IMR-90 (cell line): ENCODE measurements around the gene SRCIN1.

ENCODE experiments used
- BHLHE40 ChIP-seq: fragments of 150-350 bp; IDR thresholded peaks from 2 replicates; pipeline ENCODE4 v1.6.1; 2016; ENCODE audit warnings: mild to moderate bottlenecking, low read depth, low read length
- CTCF ChIP-seq: conservative IDR thresholded peaks from 2 replicates; pipeline ENCODE4 v1.5.1; 2012; ENCODE audit warnings: mild to moderate bottlenecking, low read depth, low read length, improper control_type of control experiment
- MAZ ChIP-seq: IDR thresholded peaks from 2 replicates; pipeline ENCODE4 v1.6.1; 2012; ENCODE audit warnings: low read depth, mild to moderate bottlenecking, low read length, improper control_type of control experiment, moderate library complexity, borderline replicate concordance
- RAD21 ChIP-seq: IDR thresholded peaks from 2 replicates; pipeline ENCODE4 v1.6.1; 2012; ENCODE audit warnings: low read length, improper control_type of control experiment
- USF2 ChIP-seq: fragments of 150-350 bp; IDR thresholded peaks from 2 replicates; pipeline ENCODE4 v1.6.1; 2017; ENCODE audit warnings: mild to moderate bottlenecking, antibody characterized with exemption, low read length, low read depth

GRCh38 chr17:38601539-38602351, 4.0 kb downstream of the SRCIN1 start:
- no peak for TF ChIP-seq RAD21
- TF ChIP-seq CTCF: no peak
- no peak for TF ChIP-seq USF2
- no peak for TF ChIP-seq MAZ
- no peak for TF ChIP-seq BHLHE40
